Caki2 (cell line): ENCODE data around the gene HNRNPH3. TPM values are rescaled to one million over a fixed set of nuclear protein-coding genes. Genes with fewer than 3 reads are reported as not detected.

Experiments used
- DNase-seq: peaks from one replicate; pipeline ENCODE4 v3.0.0-alpha.2; 2015; ENCODE audit warnings: low read depth
- in situ Hi-C: cut with HindIII; loops from 2 replicates; pipeline ENCODE4 v1.10.0; 2016; ENCODE audit warnings: low sequenced_read_pairs, low pct_unique_long_range_greater_than_20kb, mixed read lengths
- total RNA-seq: library from RNA; depleted of rRNA; stranded (reverse); fragments of >200 nt; shearing (Covaris generic); gene quantifications from 2 replicates; pipeline ENCODE4 v1.2.3, GENCODE V29; 2014; ENCODE audit warnings: low replicate concordance; rRNA removed

The HNRNPH3 gene
- total RNA-seq, 1 experiment from 2014 or later = 18.9 TPM

GRCh38 chr10:68364101-68364886, 32.4 kb downstream of the HNRNPH3 start:
- in situ Hi-C loops = no loop called here
- no peak for DNase-seq

GRCh38 chr10:68365611-68366010, 33.7 kb downstream of the HNRNPH3 start:
- in situ Hi-C loops = no loop called here
- DNase-seq = no peak

GRCh38 chr10:68366600-68366999, 34.7 kb downstream of the HNRNPH3 start:
- DNase-seq = no peak
- in situ Hi-C loops = no loop called here

- no peak for DNase-seq
- in situ Hi-C loops = no loop called here
Measured at GRCh38 chr10:68367121-68367520, 35.3 kb downstream of the HNRNPH3 start.

- in situ Hi-C loops = no loop called here
- DNase-seq = no peak
Measured at GRCh38 chr10:68371604-68372003, 39.7 kb downstream of the HNRNPH3 start.

GRCh38 chr10:68385740-68386139, 53.9 kb downstream of the HNRNPH3 start:
- in situ Hi-C loops = no loop called here
- DNase-seq = no peak

Other genes with a start within 250 kb of the HNRNPH3 start
- 0.64 TPM in 1 of 2 replicates, not detected in the other for gene MYPN, start 222.6 kb upstream of the HNRNPH3 start, total RNA-seq
- gene ATOH7, start 100.0 kb upstream of the HNRNPH3 start, total RNA-seq = not detected in 2 replicates
- 0.78 and 1.4 TPM in 2 replicates for gene PBLD, start 864 bp downstream of the HNRNPH3 start, total RNA-seq
- 8.7 and 9.5 TPM in 2 replicates for gene RUFY2, start 75.2 kb downstream of the HNRNPH3 start, total RNA-seq
- 3.3 and 6.1 TPM in 2 replicates for gene DNA2, start 139.9 kb downstream of the HNRNPH3 start, total RNA-seq
- 7.3 and 9.5 TPM in 2 replicates for gene SLC25A16, start 195.5 kb downstream of the HNRNPH3 start, total RNA-seq
- gene TET1, start 228.3 kb downstream of the HNRNPH3 start, total RNA-seq = 0.14 and 0.37 TPM in 2 replicates